HG03439 (cell line): Measurements from ENCODE around the gene HHEX.
"Not testable (repeated sequence)": the region's sequence is repeated elsewhere in the genome, so short reads cannot be mapped to it uniquely, and the experiment has no call there.

ENCODE experiments used
- ATAC-seq: cut with Tn5 transposase; IDR thresholded peaks from one replicate; pipeline ENCODE4 v1.9.1; 2021; ENCODE audit warnings: mild to moderate bottlenecking, moderate library complexity; ENCODE audit not compliant: unreplicated experiment

HHEX gene

GRCh38 chr10:92689663-92690210, at the start of gene HHEX:
TSS of gene HHEX (plus strand) at chr10:92689955. CDS start at chr10:92689987, 32 bp downstream.
- peak; percentile 47 for ATAC-seq

- ATAC-seq: no peak
Observed at GRCh38 chr10:92640107-92640506, 49.6 kb upstream of the HHEX start.

- ATAC-seq: no peak
Observed at GRCh38 chr10:92641492-92641891, 48.3 kb upstream of the HHEX start.

- ATAC-seq: no peak
Observed at GRCh38 chr10:92644921-92645320, 44.8 kb upstream of the HHEX start.

GRCh38 chr10:92650864-92651263, 38.9 kb upstream of the HHEX start:
- not testable (repeated sequence) for ATAC-seq

GRCh38 chr10:92655426-92655825, 34.3 kb upstream of the HHEX start:
- no peak for ATAC-seq

GRCh38 chr10:92656266-92656961, 33.3 kb upstream of the HHEX start:
- no peak for ATAC-seq

GRCh38 chr10:92657024-92657423, 32.7 kb upstream of the HHEX start:
- ATAC-seq: no peak

- ATAC-seq: no peak
Observed at GRCh38 chr10:92662848-92663247, 26.9 kb upstream of the HHEX start.

GRCh38 chr10:92664322-92664721, 25.4 kb upstream of the HHEX start:
- no peak for ATAC-seq

GRCh38 chr10:92667078-92667477, 22.7 kb upstream of the HHEX start:
- ATAC-seq: no peak

- no peak for ATAC-seq
Observed at GRCh38 chr10:92677708-92678107, 12.0 kb upstream of the HHEX start.

GRCh38 chr10:92678206-92678605, 11.5 kb upstream of the HHEX start:
- no peak for ATAC-seq

GRCh38 chr10:92681306-92681834, 8.4 kb upstream of the HHEX start:
- ATAC-seq: no peak

GRCh38 chr10:92688573-92688926, 1.2 kb upstream of the HHEX start:
- ATAC-seq: no peak

GRCh38 chr10:92688927-92689662, 660 bp upstream of the HHEX start:
- ATAC-seq: peak; percentile 26

- no peak for ATAC-seq
Observed at GRCh38 chr10:92690211-92690914, 608 bp downstream of the HHEX start.

GRCh38 chr10:92690915-92691590, 1.3 kb downstream of the HHEX start:
- ATAC-seq: no peak

GRCh38 chr10:92691591-92692079, 1.9 kb downstream of the HHEX start:
- ATAC-seq: no peak

GRCh38 chr10:92692080-92692671, 2.4 kb downstream of the HHEX start:
- ATAC-seq: no peak
